HG02938 (cell line): ENCODE measurements around the gene ST3GAL3.
"Not testable (repeated sequence)": the region's sequence is repeated elsewhere in the genome, so short reads cannot be mapped to it uniquely, and the experiment has no call there.

Source experiments
- ATAC-seq: cut with Tn5 transposase; IDR thresholded peaks from one replicate; pipeline ENCODE4 v1.9.1; 2021; ENCODE audit warnings: mild to moderate bottlenecking, moderate library complexity; ENCODE audit not compliant: unreplicated experiment

Gene ST3GAL3

GRCh38 chr1:43753422-43753821, 46.1 kb downstream of the ST3GAL3 start:
- ATAC-seq: no peak

- no peak for ATAC-seq
Observed at GRCh38 chr1:43754892-43755291, 47.6 kb downstream of the ST3GAL3 start.

- no peak for ATAC-seq
Observed at GRCh38 chr1:43757343-43758053, 50.2 kb downstream of the ST3GAL3 start.

GRCh38 chr1:43760745-43761317, 53.5 kb downstream of the ST3GAL3 start:
- no peak for ATAC-seq

- no peak for ATAC-seq
Observed at GRCh38 chr1:43763497-43763973, 56.2 kb downstream of the ST3GAL3 start.

- ATAC-seq: no peak
Observed at GRCh38 chr1:43764581-43764980, 57.2 kb downstream of the ST3GAL3 start.

- no peak for ATAC-seq
Observed at GRCh38 chr1:43766086-43766784, 58.9 kb downstream of the ST3GAL3 start.

- no peak for ATAC-seq
Observed at GRCh38 chr1:43766818-43767525, 59.6 kb downstream of the ST3GAL3 start.

GRCh38 chr1:43768168-43768567, 60.8 kb downstream of the ST3GAL3 start:
- no peak for ATAC-seq

- ATAC-seq: no peak
Observed at GRCh38 chr1:43769350-43769908, 62.1 kb downstream of the ST3GAL3 start.

GRCh38 chr1:43770111-43770510, 62.8 kb downstream of the ST3GAL3 start:
- ATAC-seq: no peak

- ATAC-seq: no peak
Observed at GRCh38 chr1:43772978-43773377, 65.6 kb downstream of the ST3GAL3 start.

GRCh38 chr1:43773821-43774220, 66.5 kb downstream of the ST3GAL3 start:
- no peak for ATAC-seq

- ATAC-seq: no peak
Observed at GRCh38 chr1:43774359-43774758, 67.0 kb downstream of the ST3GAL3 start.

- ATAC-seq: no peak
Observed at GRCh38 chr1:43776043-43776761, 68.9 kb downstream of the ST3GAL3 start.

GRCh38 chr1:43777916-43778315, 70.6 kb downstream of the ST3GAL3 start:
- ATAC-seq: not testable (repeated sequence)

- no peak for ATAC-seq
Observed at GRCh38 chr1:43779266-43779665, 71.9 kb downstream of the ST3GAL3 start.

GRCh38 chr1:43779805-43780403, 72.6 kb downstream of the ST3GAL3 start:
- ATAC-seq: no peak

- ATAC-seq: no peak
Observed at GRCh38 chr1:43781574-43781973, 74.2 kb downstream of the ST3GAL3 start.

GRCh38 chr1:43783096-43783670, 75.8 kb downstream of the ST3GAL3 start:
- no peak for ATAC-seq
